Dendritic cell treated with granulocyte-macrophage colony-stimulating factor and Interleukin-4, amounts not matched to agents 40 ng/mL and 50 ng/mL, for 4 days (primary cell): ENCODE data around the gene CRACR2B.
A peak's percentile ranks its signal among the peaks of the same experiment; 100 is the strongest.

ENCODE experiments used
- H3K27ac Mint-ChIP-seq: one replicate; pipeline ENCODE4 v1.8.0; 2022; ENCODE audit warnings: mild to moderate bottlenecking, mixed read lengths
- H3K27me3 Mint-ChIP-seq: one replicate; pipeline ENCODE4 v1.8.0; 2022; ENCODE audit warnings: mild to moderate bottlenecking, mixed read lengths
- H3K36me3 Mint-ChIP-seq: one replicate; pipeline ENCODE4 v1.8.0; 2022; ENCODE audit warnings: low read depth, mixed read lengths
- H3K4me1 Mint-ChIP-seq: one replicate; pipeline ENCODE4 v1.8.0; 2022; ENCODE audit warnings: low read depth, mixed read lengths
- H3K4me3 Mint-ChIP-seq: one replicate; pipeline ENCODE4 v1.8.0; 2022; ENCODE audit warnings: mild to moderate bottlenecking, moderate library complexity, mixed read lengths
- H3K9me3 Mint-ChIP-seq: one replicate; pipeline ENCODE4 v1.8.0; 2022; ENCODE audit warnings: mixed read lengths
- intact Hi-C: fragments of 100-400 bp; cut with micrococcal nuclease; formaldehyde crosslinking; loops from one replicate; pipeline ENCODE4 v1.15.0; 2022

CRACR2B gene

GRCh38 chr11:833114-833791 is 5.5 kb downstream of the CRACR2B start:
- peak overlapping the region; percentile 58 for H3K27ac Mint-ChIP-seq
- H3K36me3 Mint-ChIP-seq: peaks cover 27% of the 10 kb centered on the region
- H3K27me3 Mint-ChIP-seq: peaks cover 45% of the 10 kb centered on the region
- H3K4me3 Mint-ChIP-seq: peak overlapping the region; percentile 71
- H3K9me3 Mint-ChIP-seq: no peaks in the 10 kb centered on the region
- H3K4me1 Mint-ChIP-seq: peaks cover 90% of the 10 kb centered on the region
- intact Hi-C loops: no loop called here

GRCh38 chr11:833849-834311 is 6.2 kb downstream of the CRACR2B start:
- Mint-ChIP-seq H3K4me3 (peak overlapping the region; percentile 71), H3K4me1 (peaks cover 89% of the 10 kb centered on the region), H3K36me3 (peaks cover 34% of the 10 kb centered on the region), H3K27me3 (peaks cover 39% of the 10 kb centered on the region), H3K9me3 (no peaks in the 10 kb centered on the region), H3K27ac (peak overlapping the region; percentile 58)
- intact Hi-C loops: no loop called here

- Mint-ChIP-seq H3K27ac (peak overlapping the region; percentile 58), H3K36me3 (peaks cover 41% of the 10 kb centered on the region), H3K9me3 (no peaks in the 10 kb centered on the region), H3K4me3 (peak overlapping the region; percentile 71), H3K27me3 (peaks cover 31% of the 10 kb centered on the region), H3K4me1 (peaks cover 88% of the 10 kb centered on the region)
- intact Hi-C loops: no loop called here
Measured at GRCh38 chr11:834371-835316, 6.9 kb downstream of the CRACR2B start.

GRCh38 chr11:836274-836673 is 8.6 kb downstream of the CRACR2B start:
- peaks cover 87% of the 10 kb centered on the region for H3K4me1 Mint-ChIP-seq
- peaks cover 16% of the 10 kb centered on the region for H3K27me3 Mint-ChIP-seq
- H3K4me3 Mint-ChIP-seq: no peak overlapping the region
- H3K36me3 Mint-ChIP-seq: peaks cover 58% of the 10 kb centered on the region
- H3K9me3 Mint-ChIP-seq: no peaks in the 10 kb centered on the region
- intact Hi-C loops: no loop called here
- H3K27ac Mint-ChIP-seq: no peak overlapping the region

GRCh38 chr11:836700-837099 is 9.0 kb downstream of the CRACR2B start:
- H3K4me1 Mint-ChIP-seq: peaks cover 86% of the 10 kb centered on the region
- intact Hi-C loops: no loop called here
- peaks cover 62% of the 10 kb centered on the region for H3K36me3 Mint-ChIP-seq
- peaks cover 11% of the 10 kb centered on the region for H3K27me3 Mint-ChIP-seq
- no peak overlapping the region for H3K4me3 Mint-ChIP-seq
- no peaks in the 10 kb centered on the region for H3K9me3 Mint-ChIP-seq
- H3K27ac Mint-ChIP-seq: no peak overlapping the region

- no peaks in the 10 kb centered on the region for H3K9me3 Mint-ChIP-seq
- H3K4me1 Mint-ChIP-seq: peaks cover 79% of the 10 kb centered on the region
- intact Hi-C loops: no loop called here
- no peak overlapping the region for H3K4me3 Mint-ChIP-seq
- no peak overlapping the region for H3K27ac Mint-ChIP-seq
- H3K27me3 Mint-ChIP-seq: peaks cover 5% of the 10 kb centered on the region
- peaks cover 62% of the 10 kb centered on the region for H3K36me3 Mint-ChIP-seq
Measured at GRCh38 chr11:837189-837989, 9.7 kb downstream of the CRACR2B start.

GRCh38 chr11:837990-838307 is 10.2 kb downstream of the CRACR2B start:
- Mint-ChIP-seq H3K36me3 (peaks cover 62% of the 10 kb centered on the region), H3K4me3 (no peak overlapping the region), H3K4me1 (peaks cover 76% of the 10 kb centered on the region), H3K9me3 (no peaks in the 10 kb centered on the region), H3K27me3 (peaks cover 3% of the 10 kb centered on the region), H3K27ac (no peak overlapping the region)
- intact Hi-C loops: no loop called here

GRCh38 chr11:838441-839279 is 10.9 kb downstream of the CRACR2B start:
- H3K4me1 Mint-ChIP-seq: peaks cover 79% of the 10 kb centered on the region
- H3K9me3 Mint-ChIP-seq: no peaks in the 10 kb centered on the region
- intact Hi-C loops: no loop called here
- no peak overlapping the region for H3K27ac Mint-ChIP-seq
- peaks cover 3% of the 10 kb centered on the region for H3K27me3 Mint-ChIP-seq
- no peak overlapping the region for H3K4me3 Mint-ChIP-seq
- peaks cover 67% of the 10 kb centered on the region for H3K36me3 Mint-ChIP-seq

GRCh38 chr11:839280-839623 is 11.5 kb downstream of the CRACR2B start:
- Mint-ChIP-seq H3K27ac (no peak overlapping the region), H3K9me3 (no peaks in the 10 kb centered on the region), H3K4me3 (no peak overlapping the region), H3K4me1 (peaks cover 78% of the 10 kb centered on the region), H3K27me3 (peaks cover 1% of the 10 kb centered on the region), H3K36me3 (peaks cover 73% of the 10 kb centered on the region)
- intact Hi-C loops: no loop called here

GRCh38 chr11:839875-840617 is 12.3 kb downstream of the CRACR2B start:
- no peak overlapping the region for H3K27ac Mint-ChIP-seq
- H3K4me3 Mint-ChIP-seq: no peak overlapping the region
- intact Hi-C loops: loop anchor here (5.0 kb wide), 1 partner anchor 33 kb away; the partner anchor contains the start of genes PIDD1 and RPLP2
- no peaks in the 10 kb centered on the region for H3K9me3 Mint-ChIP-seq
- peaks cover 79% of the 10 kb centered on the region for H3K36me3 Mint-ChIP-seq
- H3K27me3 Mint-ChIP-seq: peaks cover 4% of the 10 kb centered on the region
- H3K4me1 Mint-ChIP-seq: peaks cover 75% of the 10 kb centered on the region

- H3K4me1 Mint-ChIP-seq: peaks cover 76% of the 10 kb centered on the region
- H3K9me3 Mint-ChIP-seq: no peaks in the 10 kb centered on the region
- intact Hi-C loops: loop anchor here (5.0 kb wide), 1 partner anchor 35 kb away; the partner anchor contains the start of genes PIDD1 and RPLP2
- peak overlapping the region; percentile 93 for H3K27ac Mint-ChIP-seq
- peaks cover 69% of the 10 kb centered on the region for H3K36me3 Mint-ChIP-seq
- H3K27me3 Mint-ChIP-seq: peaks cover 12% of the 10 kb centered on the region
- H3K4me3 Mint-ChIP-seq: peak overlapping the region; percentile 81
Measured at GRCh38 chr11:841981-842369, 14.3 kb downstream of the CRACR2B start.

GRCh38 chr11:842370-843002 is 14.8 kb downstream of the CRACR2B start, which contains the start of the genes POLR2L and TSPAN4:
POLR2L (minus strand) TSS chr11:842529; CDS start chr11:842508, 21 bp downstream.
TSPAN4 (plus strand) TSS chr11:842852; CDS start chr11:850305, 7,453 bp downstream.
- H3K9me3 Mint-ChIP-seq: no peaks in the 10 kb centered on the region
- peaks cover 69% of the 10 kb centered on the region for H3K36me3 Mint-ChIP-seq
- peak within 1 kb of the TSS; percentile 93 for H3K27ac Mint-ChIP-seq
- H3K27me3 Mint-ChIP-seq: peaks cover 16% of the 10 kb centered on the region
- intact Hi-C loops: loop anchor here (5.0 kb wide), 1 partner anchor 35 kb away; the partner anchor contains the start of genes PIDD1 and RPLP2
- peak within 1 kb of the TSS; percentile 81 for H3K4me3 Mint-ChIP-seq
- H3K4me1 Mint-ChIP-seq: peaks cover 75% of the 10 kb centered on the region
